ENCODE results near the gene MRPS21.

MRPS21 gene

GRCh38 chr1:150293433-150294253 is at the start of gene MRPS21:
MRPS21 (plus strand) TSS chr1:150293861; CDS start chr1:150294367, 506 bp downstream.
- peak; percentile 95 for DNase-seq

GRCh38 chr1:150249936-150250335 is 43.7 kb upstream of the MRPS21 start:
- no peak for DNase-seq

- DNase-seq: peak; percentile 67
Measured at GRCh38 chr1:150256198-150256553, 37.5 kb upstream of the MRPS21 start.

GRCh38 chr1:150256554-150257341 is 36.9 kb upstream of the MRPS21 start:
- DNase-seq: peak; percentile 23

GRCh38 chr1:150257624-150258585 is 35.8 kb upstream of the MRPS21 start, which contains the start of gene CA14:
CA14 (plus strand) TSS chr1:150257774; CDS start chr1:150258129, 355 bp downstream.
- no peak for DNase-seq

DNA sequence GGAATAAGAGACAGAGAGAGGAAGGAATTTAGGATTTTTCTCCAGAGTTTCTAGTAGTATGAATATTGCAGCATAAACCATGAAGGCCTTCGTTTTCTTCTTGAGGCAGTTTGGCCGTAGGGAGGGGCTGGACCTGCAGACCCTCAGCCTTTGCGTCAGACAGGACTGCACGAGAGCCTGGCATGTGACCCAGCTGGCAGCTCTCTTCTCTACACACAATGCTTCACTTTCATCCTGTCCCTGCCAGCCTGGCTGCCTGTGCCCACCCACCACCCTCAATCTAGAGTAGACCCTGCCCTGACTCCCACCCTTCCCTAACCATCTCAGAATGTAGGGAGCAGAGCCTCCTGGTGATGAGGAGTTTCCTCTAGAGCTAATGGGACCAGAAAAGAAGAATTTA is 34.4 kb upstream of the MRPS21 start:
- DNase-seq: no peak

GRCh38 chr1:150259758-150260669 is 33.6 kb upstream of the MRPS21 start:
- peak; percentile 43 for DNase-seq

GRCh38 chr1:150261367-150261766 is 32.3 kb upstream of the MRPS21 start:
- DNase-seq: no peak

- DNase-seq: no peak
Measured at GRCh38 chr1:150262388-150263320, 31.0 kb upstream of the MRPS21 start.

GRCh38 chr1:150263549-150263948 is 30.1 kb upstream of the MRPS21 start:
- no peak for DNase-seq

DNA sequence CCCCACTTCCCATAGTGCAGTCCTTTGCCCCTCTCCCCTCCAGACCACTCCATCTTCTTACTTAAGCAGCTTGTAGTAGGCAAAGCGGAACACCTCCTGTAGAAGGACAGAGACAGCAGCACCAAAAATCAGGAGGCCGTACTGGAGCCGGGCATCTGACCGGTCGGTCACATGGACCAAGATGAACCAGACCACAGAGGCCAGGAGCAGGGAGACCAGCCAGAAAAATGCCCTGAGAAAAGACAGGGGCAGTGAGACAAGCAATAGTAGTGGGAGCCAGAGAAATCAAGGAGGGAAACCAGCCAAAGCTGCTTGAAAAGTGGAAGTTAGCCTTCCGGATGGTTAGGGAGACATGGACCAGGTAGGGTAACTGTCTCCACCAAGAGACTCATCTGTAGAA is 25.8 kb upstream of the MRPS21 start:
- no peak for DNase-seq

- no peak for DNase-seq
Measured at GRCh38 chr1:150268340-150268704, 25.3 kb upstream of the MRPS21 start.

DNA sequence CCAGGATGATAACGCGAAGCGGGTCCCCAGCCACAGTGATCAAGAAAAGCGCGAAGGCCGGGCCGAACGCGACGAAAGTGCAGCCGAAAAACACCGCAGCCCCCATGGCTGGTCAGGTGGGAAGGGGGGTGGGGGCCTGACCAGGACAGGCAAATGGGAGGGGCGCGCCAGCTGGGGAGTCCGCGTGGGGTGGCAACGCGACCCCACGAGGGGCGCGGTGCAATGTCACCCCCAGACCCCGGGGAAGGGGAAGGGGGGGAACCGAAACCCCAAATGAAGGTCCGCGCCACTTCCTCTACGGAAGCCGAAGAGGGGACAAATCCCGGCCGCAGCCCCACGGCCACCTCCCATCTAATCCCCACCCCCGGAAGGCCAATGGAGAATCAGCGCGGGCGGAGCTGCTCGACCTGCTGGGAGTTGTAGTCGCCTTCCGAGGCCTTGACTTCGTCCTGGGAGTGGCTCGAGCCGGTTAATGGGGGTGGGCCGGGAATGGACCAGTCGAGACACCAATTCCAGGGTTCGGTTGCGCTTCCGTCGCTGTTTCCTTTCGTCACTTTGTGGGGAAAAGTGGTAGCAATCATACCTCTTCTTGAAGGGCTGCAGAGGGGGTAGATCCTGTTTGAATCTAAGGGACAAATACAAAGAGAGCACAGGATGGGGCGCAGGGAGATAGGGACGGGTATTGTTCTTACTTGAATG is 24.8 kb upstream of the MRPS21 start, which contains the start of gene APH1A:
Gene APH1A, minus strand, starts transcription at position 312 of the 699 bp plus-strand sequence. Its CDS starts 206 bp downstream, at position 106.
- DNase-seq: peak; percentile 97

GRCh38 chr1:150269451-150269850 is 24.2 kb upstream of the MRPS21 start:
- DNase-seq: no peak

- no peak for DNase-seq
Measured at GRCh38 chr1:150271291-150271959, 22.2 kb upstream of the MRPS21 start.

DNA sequence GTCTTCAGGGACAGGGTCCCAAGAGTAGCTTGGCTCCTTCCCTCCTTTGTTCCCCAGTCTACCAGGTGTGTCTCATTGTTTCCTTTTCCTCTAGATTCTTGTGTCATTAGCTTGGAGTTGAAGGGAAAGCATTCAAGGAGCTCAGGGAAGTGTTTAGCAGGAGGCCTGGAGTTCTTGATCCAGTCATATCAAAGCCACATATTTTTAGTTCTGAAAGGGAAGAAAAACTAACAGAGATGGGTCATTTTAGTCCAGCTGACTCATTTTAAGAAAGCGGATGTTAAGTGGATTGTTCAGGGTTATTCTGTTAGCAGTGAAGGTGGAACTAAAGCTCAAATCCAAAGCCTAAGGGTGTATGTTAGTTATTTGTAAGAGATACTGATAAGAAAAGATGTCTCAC is 20.4 kb upstream of the MRPS21 start:
- DNase-seq: no peak

DNA sequence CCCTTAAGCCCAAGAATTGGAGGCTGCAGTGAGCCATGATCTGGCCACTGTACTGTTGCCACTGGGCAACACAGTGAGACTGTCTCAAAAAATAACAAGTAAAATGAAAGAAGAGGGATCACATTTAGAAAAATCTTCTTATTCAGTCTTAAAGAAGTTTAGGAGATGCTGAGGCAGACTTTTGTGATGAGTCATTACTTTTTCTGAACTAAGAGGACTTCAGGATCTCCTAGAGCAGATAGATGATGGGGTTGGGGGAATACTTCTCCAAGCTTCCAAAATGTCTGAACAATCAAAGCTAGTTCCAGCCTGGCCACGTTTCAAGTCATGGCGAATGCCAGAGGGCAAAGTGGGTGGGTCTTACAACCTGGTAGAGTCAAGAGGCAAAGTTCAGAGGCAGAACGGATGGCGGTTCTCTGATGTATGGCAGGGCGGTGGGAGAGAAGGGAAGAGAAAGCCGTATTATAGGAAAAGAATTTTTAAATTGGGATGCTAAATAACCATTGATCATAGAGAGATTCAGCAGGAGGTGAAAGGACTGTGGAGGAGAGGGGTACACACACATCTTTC is 13.4 kb upstream of the MRPS21 start:
- no peak for DNase-seq

- DNase-seq: peak; percentile 78
Measured at GRCh38 chr1:150281221-150281757, 12.4 kb upstream of the MRPS21 start.
